GM18511 (cell line): ENCODE results near the gene MIF4GD.

Experiments
- ATAC-seq: cut with Tn5 transposase; IDR thresholded peaks from one replicate; pipeline ENCODE4 v1.9.1; 2021; ENCODE audit warnings: mild to moderate bottlenecking, moderate library complexity; ENCODE audit not compliant: unreplicated experiment

Gene MIF4GD

DNA sequence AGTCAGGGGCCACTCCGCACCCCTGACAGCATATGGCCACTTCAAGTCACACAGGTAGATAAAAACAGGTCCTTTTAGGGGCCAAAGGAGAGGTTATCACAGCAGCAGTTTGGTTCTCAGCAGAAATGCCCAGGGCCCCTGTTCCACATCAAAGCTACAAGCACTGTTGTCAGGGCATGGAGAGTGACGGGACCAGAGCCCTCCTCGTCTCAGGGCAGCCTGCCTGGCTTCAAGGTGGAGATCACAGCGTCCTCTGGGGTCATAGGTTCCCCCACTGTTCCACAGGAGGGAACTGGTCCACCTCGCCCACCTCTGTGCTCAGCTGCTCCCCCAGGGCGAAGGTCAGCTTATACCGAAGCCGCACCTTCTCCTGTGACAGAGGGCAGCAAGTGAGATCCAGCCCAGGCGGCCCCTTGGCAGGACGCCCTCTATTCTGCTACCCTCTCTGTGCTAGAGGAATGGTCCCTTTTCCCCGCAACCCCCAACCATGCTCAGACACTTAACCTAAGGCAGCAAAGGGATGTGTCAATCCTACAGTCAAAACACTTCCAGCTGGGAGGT, 32.9 kb downstream of the MIF4GD start:
- ATAC-seq = no peak

DNA sequence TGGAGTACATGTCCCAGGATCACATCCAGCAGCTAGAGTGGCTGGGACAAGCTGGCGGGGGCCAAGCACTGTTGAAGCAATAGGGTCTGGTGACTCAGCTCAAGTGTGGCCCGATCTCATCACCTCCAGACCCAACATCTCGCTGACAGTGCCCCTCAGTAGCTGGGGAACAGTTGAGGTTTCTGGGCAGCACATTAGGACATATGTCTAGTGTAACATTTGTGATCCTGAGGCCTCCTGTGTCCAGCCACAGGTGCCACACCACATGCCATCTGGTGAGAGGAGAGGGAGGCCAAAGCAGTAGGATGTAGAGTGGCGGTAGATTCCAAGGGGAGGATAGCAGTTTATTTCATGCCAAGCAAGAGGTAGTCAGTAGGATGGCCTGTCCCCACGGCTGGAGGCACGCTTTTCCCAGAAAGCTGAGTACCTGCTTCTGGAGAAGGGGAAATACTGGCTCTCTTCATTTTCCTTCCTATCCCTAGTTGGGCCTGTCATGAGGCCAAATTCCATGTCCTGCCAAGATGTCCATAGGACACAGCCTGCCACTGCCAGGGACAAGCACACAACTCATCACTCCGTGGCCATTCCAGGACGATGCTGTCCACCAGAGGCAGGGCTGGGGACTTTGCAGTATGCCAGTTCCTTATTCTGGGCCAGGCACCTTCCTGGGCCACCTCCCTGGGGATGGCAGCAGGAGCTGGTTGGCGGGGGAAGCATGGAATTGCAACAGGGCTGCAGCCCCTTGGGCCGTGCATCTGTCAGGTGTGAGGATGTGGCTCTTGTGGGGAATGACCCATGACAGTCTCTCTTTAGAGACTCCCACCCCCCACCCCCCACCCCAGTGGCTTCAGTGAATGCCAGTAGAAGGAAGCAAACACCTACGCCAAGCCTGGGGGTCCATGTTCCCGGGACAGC, 33.7 kb downstream of the MIF4GD start:
- ATAC-seq = no peak

GRCh38 chr17:75232786-75233185, 38.2 kb downstream of the MIF4GD start:
- ATAC-seq = no peak

DNA sequence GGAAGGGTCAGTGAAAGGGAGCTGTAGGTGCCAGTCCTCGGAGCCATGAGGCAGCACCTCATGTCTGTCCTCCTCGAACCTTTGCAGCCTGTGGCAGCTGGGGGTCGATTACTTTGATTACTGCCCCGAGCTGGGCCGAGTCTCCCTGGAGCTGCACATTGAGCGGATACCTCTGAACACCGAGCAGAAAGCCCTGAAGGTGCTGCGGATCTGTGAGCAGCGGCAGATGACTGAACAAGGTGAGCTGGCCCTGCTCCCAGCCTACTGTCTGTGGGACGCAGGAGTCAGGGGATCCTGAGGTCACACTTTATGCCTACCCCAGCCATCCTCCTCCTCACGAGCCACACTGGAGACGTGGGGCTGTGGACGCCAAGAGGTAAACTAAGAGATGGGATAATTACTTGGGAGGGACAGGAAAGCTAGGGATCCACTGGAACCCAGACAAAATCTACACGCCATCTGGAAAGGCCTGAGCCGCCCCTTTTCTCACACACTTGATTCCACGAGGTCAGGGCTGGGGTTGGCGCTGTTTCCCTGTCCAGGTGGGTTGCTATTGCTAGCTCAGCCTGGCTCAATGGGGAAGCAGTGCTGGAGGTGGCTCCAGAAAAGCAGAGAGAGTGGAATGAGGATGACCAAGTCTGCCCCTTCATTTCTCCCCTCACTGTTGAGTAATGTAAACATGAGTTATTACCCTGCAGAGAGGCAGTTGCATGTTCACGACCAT, 39.1 kb downstream of the MIF4GD start:
- ATAC-seq = no peak

- no peak for ATAC-seq
These were observed 40.0 kb downstream of the MIF4GD start for GRCh38 chr17:75231071-75231470.

GRCh38 chr17:75228847-75229246, 42.2 kb downstream of the MIF4GD start:
- ATAC-seq = no peak

- no peak for ATAC-seq
These were observed 42.7 kb downstream of the MIF4GD start for GRCh38 chr17:75228305-75228704.

DNA sequence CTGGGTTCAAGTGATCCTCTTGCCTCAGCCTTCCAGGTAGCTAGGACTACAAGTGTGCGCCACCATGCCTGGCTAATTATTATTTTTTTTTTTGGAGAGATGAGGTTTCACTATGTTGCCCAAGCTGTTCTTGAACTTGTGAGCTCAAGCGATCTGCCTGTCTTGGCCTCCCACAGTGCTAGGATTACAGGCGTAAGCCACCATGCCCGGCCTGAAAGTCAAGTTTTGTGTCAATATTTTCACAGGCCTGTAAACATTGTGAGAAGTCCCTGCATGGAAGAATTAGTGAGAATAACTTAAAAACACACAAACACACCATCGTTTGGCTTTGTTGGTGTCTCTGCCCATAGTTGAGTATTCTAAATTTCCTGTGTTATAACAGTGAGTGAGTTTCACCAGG, 43.3 kb downstream of the MIF4GD start:
- ATAC-seq = no peak

DNA sequence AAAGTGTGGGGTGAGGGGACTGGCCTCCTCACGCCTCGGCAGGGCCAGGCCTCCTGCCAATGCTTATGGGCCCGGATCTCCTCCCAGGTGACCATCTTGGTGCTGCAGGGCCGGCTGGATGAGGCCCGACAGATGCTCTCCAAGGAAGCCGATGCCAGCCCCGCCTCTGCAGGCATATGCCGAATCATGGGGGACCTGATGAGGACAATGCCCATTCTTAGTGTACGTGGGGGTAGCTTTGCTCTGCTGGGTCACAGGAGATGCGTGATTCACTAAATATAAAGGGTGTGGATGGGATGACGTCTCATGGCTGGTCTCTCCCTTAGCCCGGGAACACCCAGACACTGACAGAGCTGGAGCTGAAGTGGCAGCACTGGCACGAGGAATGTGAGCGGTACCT, 46.0 kb downstream of the MIF4GD start:
- no peak for ATAC-seq

- no peak for ATAC-seq
These were observed 51.2 kb downstream of the MIF4GD start for GRCh38 chr17:75219815-75220214.

DNA sequence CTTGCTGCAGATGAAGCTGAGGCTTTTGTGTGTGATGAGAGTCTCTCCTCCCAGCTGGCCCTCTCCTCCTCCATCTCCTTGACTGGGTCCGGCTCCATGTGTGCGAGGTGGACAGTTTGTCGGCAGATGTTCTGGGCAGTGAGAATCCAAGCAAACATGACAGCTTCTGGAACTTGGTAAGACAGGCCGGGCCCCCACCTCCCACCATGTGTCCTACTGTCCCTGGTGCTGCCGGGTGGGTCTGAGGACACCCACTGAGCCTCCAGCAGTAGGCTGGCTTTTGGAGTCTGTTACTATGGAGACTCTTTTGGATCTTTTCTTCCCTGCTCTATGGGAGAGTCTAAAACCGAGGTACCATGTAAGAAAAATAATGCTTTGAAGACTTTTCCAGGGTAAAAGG, 52.9 kb downstream of the MIF4GD start:
- no peak for ATAC-seq
